Non-pigmented ciliary epithelial cell (primary cell): ENCODE data around the gene MYEOV.

Experiments
- DNase-seq: peaks from one replicate; pipeline ENCODE4 v3.0.0-alpha.2; 2010; ENCODE audit warnings: low read depth

The MYEOV gene

DNA sequence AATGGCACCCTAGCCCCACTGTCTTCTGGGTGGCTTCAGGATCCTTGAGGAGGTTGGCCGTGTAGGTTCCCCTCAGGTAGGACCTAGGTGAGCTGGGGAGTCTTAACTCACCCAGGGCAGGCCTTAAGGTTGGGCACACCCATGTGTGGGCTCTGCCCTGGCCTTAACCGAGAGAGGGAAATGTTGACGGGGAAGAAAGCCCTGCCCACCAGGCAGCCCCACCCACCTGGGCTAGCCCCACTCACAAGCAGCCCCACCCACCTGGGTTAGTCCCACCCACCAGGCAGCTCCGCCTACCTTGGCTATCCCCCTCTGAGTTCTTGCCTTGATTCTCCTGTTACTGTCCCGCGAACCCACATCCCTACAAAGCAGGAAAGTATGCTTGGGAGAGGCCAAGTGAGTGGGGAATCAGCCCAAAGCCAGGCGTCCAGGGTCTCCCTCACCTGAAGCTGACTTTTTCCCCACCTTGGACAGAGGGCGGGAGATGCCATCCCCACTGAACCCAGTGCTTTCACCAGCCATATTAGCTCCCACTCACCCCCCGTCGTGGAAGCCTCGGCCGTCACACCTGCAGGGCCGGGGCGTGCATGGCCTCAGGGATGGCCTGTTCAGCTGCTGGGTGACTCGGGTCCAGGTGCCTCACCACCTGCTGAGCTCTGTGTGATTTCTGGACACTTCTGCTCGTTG is at the start of gene MYEOV:
MYEOV (plus strand) TSS at position 337 of the 687 bp plus-strand sequence. CDS start 1,200 bp downstream, outside the sequence.
- no peak for DNase-seq

DNA sequence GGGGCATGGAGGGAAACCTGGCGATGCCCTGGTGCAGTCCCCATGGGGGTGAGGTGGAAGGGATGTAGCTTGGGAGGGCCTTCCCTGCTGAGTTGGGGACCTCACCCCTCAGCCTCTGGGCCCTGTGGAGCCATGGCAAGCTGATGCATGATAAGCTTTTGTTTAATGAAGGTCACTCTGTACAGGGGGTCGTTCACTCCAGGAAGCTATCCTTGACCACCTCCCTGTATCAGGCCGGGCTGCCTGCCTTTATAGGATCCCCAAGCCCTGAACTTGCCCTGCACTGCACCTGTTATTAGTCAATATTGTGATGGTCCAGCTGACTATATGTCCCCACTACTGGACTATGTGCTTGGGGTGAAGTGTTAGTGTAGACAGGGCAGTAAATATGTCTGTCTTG is 49.7 kb upstream of the MYEOV start:
- DNase-seq, result no peak

DNA sequence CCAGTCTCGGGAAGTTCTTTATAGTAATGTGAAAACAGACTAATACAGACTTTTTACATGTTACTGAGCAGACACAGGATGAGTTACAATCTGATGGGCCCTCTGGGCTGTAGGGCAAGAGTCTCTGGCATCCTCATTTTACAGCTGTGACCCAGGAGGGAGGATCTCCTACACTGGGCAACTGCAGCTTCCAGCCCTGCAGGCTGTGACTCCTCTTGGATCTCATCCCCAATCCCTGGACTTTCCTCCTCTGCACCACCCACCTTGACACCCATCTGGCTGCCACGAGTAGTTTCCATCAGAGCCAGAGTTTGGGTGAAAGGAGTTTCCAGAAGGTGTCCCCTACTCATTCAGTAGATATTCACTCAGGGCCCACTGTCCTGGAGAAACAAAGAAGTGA is 48.9 kb upstream of the MYEOV start:
- no peak for DNase-seq

DNA sequence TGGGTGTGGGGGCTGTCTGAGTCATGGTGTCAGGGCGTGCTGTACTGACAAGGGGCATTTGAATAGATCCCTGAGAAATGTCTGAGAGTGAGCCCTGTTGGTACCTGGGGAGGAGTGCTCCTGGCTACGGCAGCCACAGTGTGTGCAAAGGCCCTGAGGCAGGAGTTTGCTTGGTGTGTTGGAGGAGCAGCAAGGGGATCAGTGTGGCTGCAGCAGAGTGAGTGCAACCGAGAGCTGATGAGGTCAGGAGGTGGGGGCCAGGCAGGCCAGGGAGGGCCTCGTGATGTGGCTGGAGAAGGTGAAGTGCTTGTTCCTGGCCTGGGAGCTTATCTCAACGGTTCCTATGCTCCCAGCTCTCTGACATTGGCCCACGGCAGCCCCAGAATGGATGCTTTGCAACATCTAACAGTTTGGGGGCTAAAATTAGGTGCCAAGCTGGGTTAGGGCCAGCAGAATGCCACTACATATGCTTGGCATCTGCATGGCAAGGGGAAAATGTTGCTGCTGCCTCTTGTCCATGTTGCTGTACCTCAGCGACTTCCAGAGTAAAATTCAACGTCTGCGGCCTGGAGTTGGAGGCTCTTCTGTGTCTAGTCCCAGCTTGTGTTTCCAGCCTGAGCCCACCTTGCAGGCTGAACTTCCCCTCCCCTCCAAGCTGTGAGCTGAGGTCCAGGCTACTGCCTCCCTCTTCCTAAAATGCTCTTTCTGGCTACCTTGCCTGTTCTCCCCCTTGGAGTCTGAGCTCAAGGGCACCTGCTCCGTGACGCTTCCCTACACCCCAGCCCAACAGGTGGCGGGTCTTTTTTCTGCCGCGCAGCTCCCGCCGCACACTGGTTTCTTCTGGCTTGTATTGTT is 48.2 kb upstream of the MYEOV start:
- DNase-seq, result no peak

DNA sequence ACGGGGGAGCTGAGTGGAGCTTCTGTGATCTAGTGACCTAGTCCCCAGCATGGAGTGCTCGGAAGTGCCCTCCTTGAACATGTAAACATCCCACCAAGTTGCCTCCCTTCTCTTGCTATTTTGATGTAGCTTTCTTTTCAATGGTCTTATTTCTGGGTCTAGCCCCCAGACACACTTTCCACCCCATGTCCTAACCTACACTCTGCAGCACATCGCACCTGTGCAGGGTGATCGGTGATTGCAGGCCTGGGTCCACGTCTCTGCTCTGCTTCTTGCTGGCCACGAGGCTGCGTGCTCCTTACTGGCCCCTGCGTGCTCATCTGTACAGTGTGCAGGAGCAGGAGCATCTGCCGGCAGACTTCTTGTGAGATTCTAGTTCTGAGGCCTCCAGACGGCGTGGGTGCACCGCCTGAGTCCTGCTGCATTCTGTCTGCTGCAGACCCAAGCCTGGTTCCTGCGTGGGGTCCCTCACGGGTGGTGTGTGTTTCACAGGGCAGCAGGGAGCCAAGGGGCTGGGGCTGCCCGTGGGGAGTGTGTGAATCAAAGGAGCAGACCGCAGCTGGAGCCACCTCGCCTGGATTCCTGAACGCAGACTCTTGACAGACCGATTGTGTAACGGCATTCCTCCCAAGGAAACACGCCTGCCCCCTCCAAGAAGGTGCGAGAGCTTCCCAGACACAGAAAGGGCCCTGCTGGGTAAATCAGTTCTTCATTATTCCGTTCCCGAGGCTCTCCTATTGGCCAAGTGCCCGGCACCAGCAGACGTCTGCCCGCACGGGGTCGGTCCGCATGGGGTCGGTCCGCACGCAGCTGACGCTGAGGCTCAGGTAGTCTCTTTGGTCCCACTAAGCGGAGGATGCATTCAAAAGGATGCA is 44.4 kb upstream of the MYEOV start:
- DNase-seq, result peak; percentile 18

DNA sequence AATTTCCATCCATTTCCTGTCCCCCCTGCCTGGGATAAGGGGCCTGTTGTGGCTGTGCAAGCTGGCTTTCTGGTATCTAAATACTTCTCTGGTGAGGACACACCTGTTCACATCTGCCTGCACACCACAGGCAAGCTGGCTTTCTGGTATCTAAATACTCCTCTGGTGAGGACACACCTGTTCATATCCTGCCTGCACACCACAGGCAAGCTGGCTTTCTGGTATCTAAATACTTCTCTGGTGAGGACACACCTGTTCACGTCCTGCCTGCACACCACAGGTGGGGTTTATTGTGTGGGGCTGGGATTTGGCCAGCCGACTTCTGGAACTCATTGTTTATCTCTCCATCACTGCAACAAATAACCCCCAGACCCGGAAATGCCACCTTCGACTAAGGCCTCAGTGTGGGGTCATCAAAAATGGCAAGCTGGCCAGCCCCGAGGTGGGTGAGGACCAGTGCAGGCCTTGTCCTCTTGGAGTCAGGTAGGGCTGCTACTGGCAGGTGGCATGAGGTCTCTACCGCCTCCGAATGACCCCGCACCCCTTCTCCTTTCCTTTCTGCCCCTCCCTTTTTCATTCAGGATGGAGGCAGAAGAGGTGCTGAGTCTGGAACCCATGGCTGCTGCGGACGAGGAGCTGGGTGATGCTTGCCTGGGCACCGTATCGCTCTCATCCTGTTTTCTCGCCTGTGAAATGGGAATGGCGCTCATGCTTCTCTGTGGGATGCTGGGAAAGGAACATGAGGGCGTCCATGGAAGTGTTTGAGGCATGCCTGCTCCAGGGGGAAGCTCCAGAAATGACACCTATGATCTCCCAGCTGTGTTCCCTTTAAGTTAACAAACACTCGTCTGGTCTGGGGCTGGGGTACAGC is 43.5 kb upstream of the MYEOV start:
- DNase-seq, result no peak

DNA sequence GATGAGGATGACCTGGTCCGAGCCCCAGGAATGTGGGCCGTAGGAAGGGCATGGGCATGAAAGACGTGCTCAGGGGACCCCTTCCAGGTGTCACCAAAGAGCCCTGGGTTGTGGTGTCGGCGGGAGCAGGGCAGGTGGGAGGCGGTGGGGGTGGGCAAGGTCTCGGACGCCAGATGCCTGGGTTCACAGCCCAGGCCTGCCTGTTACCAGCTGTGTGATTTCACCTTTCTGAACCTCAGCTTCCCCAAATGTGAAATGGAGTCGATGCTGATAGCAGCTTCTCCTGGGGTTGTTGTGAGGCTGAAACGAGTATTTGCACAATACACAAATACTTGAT is 42.9 kb upstream of the MYEOV start:
- DNase-seq, result no peak

DNA sequence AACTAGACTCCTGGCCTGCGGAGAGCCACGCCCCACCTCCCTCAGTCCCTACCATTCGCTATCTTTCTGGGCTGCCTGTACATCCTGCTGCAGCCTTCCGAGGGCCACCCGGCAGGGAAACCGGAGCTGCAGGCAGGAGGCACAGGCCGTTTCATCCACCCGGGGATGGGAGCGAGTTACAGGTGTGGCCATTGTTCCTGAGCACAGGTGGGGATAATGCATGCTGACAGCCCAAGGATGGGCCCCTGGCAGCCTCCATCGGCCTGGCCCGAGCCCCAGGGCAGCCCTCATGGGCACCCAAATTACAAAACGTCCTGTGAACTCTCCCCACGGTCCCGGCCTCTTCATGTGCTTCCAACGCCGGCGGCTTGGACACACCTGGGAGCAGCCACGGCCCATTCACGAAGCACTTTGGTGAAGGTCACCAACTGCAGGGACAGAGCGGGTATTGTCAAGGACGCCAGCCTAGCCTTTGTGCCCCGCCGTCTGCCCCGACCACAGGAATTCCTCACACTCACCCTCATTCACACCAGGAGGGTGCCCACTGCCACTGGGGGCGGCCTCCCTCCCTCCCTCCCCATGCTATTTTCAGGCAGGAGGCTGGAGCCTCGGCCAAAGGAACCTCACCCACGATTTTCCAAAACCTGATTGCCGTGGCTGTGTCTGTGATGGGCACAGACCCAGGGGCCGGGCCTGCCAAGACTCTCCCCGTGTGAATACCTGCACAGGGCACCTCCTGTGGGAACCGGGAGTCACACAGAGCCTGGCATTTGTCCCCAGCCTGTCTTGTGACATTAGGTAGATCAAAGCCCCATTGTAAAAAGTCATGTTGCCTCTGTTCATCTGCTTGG is 42.1 kb upstream of the MYEOV start:
- no peak for DNase-seq

DNA sequence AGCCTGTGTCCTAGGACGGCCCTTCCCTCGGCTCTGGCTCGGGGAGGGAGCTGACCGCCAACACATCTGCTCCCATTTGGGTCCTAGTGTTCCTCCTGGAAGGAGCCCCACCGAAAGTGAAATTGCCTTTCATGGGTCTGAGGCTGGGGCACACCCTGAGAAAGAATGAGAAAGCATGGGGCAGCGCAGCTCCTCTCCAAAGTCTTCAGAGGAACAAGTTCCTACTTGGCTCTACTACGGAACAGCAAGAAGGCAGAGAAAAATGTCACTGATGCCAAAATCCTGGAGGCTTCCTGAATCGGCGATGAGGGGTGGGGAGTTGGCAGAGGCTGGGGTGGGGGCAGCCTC is 41.5 kb upstream of the MYEOV start:
- DNase-seq, result no peak

DNA sequence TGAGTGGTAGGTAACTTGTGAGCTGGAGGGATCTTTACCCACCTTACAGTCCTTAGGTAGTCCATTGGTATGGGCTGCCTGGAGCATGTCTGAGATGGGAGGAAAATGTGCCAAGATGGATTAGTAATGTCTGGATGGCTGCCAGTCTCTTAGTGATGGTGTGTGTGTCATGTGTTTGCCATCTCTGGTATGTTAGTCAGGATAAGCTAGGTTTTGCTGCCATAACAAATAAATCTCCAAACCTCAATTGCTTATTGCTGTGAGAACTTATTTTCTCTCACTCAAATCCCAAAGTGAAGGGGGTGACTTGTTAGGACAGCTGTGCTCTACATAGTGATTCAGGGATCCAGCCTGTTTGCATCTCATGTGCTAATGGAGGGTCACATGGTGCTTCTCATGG is 40.9 kb upstream of the MYEOV start:
- DNase-seq, result peak; percentile 8

DNA sequence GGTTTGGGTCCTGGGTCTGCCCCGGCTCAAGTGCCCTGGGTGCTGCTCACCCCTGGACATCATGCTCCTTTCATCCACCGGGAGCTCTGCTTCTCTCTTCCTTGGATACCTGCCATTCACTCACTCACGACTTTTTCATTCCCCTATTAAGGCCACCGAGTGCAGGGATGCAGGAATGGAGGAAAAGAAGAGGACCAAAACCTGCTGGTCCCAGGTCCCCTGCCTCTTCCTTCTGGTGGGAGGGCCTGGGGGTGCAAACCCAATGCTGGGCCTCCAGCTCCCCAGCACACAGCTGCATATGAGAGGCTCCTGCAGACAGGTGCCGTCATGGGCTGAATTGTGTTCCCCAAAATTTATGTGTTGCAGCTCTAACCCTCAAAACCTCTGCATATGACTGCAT is 36.8 kb upstream of the MYEOV start:
- no peak for DNase-seq

DNA sequence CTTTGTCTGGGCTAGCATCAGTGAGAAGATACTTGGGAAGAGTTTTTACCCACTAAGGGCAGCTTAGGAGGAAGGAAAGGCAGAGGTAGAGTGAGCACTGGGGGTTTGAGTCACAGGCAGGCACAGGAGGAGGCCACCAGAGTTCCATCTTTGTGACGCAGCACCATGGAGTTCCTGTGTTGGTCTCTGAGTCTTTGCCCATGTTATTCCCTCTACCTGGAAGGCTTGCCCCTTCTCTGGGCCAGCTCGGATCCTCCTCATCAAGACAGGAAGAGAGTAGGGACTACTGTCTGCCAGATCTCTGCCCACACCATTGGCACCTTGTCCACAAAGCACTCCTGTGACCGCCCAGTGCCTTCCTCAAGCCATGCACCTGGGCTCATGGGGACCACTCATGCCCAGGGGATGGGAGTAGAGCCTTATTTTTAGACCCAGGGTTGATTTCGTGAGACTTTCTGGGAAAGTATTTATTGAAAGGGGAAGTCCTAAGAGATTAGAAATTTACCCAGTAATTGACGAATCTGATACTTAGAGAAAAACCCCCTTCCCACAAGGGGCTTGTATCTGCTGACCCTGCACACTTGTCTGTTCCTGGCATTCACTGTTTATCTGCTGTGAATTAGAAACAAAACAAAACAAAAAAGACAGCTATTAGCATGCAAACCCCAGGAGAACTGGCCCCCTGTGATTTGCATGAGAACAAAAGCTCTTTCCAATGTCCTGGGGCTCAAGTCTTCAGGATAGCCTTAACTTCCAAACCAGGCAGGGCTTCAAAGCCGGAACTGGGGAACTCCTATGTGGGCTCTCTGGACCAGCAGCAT is 35.9 kb upstream of the MYEOV start:
- no peak for DNase-seq

DNA sequence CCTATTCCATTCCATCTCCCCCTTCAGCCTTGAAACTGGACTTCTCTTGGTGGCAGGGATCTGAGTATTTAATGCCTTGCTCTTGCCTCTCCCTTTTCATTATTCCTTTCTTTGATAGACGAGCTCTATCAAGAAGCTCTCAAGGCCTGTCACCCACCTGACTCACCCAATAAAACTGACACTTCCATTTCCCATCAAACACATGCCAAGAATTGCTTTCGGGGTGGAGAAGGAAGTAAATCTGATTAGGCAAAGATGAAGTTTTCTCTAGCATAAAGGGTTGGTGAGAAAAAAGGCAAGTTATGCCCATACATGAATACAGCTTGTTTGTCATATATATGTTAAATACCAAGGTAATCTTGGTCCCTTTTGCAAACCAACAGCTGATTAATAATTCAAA is 34.9 kb upstream of the MYEOV start:
- DNase-seq, result no peak

DNA sequence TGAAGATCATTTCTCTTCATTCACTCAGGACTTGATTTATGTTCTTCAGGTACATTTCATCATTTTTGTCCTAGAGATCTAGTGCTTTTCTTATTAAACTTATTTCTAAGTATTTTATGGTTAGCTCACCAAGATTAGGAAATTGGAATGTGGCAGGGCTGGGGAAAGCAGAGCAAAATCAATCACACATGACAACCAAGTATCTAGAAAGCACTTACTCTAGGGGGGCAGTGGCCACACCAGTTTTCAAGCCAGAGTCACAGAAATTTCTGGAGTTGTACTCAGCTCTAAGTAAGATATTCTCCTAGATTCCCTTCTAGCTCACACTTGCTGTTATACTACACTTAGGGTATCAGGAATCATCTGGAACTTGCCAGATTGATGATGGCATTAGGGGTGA is 33.3 kb upstream of the MYEOV start:
- DNase-seq, result no peak

DNA sequence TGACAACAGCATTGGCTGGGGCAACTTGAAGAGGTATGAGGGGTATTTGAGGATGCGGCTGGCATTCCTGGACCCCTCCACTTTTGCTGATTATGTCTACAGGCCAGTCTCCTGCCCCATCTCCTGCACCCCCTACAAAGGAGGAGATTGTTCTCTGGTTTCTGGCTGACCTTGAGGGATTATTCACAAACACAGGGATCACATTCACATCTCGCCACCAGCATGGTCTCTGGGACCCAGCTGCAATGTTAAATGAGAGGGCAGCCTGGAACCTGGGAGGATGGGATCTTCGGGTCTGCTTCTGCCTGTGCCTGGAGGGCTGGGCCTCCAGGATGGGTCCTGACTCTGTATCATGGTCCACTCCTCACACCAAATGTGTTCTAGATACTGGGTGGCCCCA is 32.8 kb upstream of the MYEOV start:
- no peak for DNase-seq

DNA sequence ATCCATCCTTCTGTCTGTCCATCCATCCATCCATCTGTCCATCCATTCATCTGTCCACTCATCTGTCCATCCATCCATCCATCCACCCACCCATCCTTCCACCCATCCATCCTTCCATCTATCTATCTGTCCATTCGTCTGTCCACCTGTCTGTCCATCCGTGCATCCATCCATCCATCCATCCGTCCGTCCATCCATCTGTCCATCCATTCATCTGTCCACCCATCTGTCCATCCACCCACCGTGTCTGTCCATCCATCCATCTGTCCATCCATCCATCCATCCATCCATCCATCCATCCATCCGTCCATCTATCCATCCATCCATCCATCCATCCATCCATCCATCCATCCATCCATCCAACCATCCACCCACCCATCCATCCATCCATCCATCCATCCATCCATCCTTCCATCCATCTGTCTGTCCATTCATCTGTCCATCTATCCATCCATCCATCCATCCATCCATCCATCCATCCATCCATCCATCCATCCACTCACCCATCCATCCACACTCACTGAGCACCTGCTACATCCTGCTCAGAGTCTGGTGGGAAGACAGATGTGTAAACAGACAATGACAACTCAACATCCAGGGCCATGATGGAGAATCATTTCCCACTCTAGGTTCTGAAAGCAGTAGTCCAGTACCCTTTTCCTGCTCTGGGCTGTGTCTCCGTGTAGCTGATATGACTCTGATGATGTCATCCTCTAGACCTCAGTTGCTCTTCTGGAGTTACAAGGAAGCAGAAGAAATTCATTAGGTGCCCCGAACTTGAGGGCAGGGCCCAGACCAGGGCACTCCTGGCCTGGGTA is 30.8 kb upstream of the MYEOV start:
- DNase-seq, result no peak

DNA sequence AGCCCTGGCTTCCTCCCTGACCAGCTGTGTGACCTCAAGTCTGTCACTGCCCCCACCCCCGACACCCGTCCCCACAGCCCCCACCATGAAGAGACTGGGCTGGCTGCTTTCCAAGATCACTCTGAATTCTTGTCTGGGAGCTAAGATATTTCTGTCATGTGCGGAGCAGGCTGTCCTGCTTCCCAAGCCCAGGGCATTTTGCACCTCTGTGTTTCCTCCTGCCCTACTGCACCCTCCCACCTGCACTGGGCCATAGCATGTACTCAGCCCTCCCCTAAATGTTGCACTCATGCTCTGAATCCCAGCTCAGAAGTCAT is 30.3 kb upstream of the MYEOV start:
- no peak for DNase-seq

DNA sequence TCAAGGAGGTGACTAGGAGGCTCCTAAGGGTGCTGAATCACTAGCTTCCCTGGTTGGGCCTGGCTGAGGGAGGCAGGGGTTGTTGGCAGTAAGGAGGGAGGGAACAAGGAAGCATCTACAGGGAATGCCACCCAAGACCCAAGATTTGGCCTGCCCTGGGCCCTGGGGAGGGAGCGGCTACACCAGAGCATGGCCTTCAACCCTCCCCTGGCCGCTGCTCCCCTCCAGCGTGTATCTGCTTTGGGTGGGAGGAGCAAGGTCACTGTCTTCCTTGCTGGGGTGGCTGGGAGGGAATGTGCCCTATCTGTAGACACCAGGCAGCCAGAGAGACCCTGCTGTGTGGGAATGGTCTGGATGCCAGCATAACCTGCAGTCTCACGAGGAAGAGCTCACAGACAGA is 29.5 kb upstream of the MYEOV start:
- DNase-seq, result no peak

DNA sequence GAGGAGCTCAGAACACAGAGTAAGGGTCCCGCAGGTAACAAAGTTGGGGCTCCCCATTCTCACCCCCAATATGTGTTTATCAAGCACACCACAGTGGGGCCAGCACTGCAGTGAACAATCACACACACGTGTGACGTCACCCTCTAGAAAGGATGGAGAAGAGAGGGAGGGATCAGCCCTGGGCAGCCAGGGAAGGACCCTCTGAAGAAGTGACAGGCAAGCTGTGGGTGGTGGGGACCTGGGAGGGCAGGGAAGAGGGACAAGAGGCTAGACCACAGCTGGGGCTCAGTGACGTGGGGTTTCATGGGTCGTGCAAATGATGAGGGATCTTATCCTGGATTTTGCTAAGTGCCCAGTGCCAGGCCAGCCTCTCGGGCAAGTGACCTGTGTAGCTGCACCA is 28.7 kb upstream of the MYEOV start:
- no peak for DNase-seq
